Breast epithelium (tissue), 4 donors: ENCODE measurements around the gene KLHL6. TPM values are rescaled to one million over a fixed set of nuclear protein-coding genes. Genes with fewer than 3 reads are reported as not detected.

Experiments used
- DNase-seq, 2 donors: peaks; one replicate each; pipeline ENCODE4 v3.0.0-alpha.2; 2019; ENCODE audit warnings: low spot score in 2 of 2
- H3K27ac ChIP-seq, 2 donors: fragments of 200-600 bp; sonication (generic) in 1 of 2; one replicate each; pipeline ENCODE4 v1.5.1; 2016 to 2019; ENCODE audit warnings: mild to moderate bottlenecking in 1 of 2
- H3K27me3 ChIP-seq, 2 donors: fragments of 200-600 bp; sonication (generic) in 1 of 2; one replicate each; pipeline versions ENCODE4 v1.5.1 to v1.6.0; 2017 to 2019; ENCODE audit warnings: control low read depth in 1 of 2, mild to moderate bottlenecking in 1 of 2
- H3K36me3 ChIP-seq: fragments of 200-600 bp; one replicate; pipeline ENCODE4 v1.5.1; 2019
- H3K4me1 ChIP-seq, 2 donors: fragments of 200-600 bp; sonication (generic); one replicate each; pipeline ENCODE4 v1.5.1; 2016 to 2019; ENCODE audit warnings: control low read depth in 1 of 2
- H3K4me3 ChIP-seq, 3 donors: fragments of 200-600 bp; sonication (generic); 1 replicate in 2 of 3; 2 replicates in 1 of 3; pipeline ENCODE4 v1.5.1; 2016 to 2019; ENCODE audit warnings: mild to moderate bottlenecking in 3 of 3, moderate library complexity in 2 of 3
- H3K9me3 ChIP-seq, 2 donors: fragments of 200-600 bp; sonication (generic) in 1 of 2; one replicate each; pipeline ENCODE4 v1.5.1; 2016 to 2019; ENCODE audit warnings: control low read depth in 1 of 2
- POLR2A ChIP-seq: fragments of 450-650 bp; IDR thresholded peaks from one replicate; pipeline ENCODE4 v1.6.1; 2016; ENCODE audit warnings: antibody characterized with exemption, mild to moderate bottlenecking, moderate library complexity
- intact Hi-C: fragments of 100-400 bp; cut with DNase I; formaldehyde crosslinking; loops from one replicate; pipeline ENCODE4 v1.15.1; 2023; ENCODE audit warnings: low total_unique reads
- total RNA-seq, 3 donors: library from RNA; depleted of rRNA; stranded (reverse); fragments of >200 nt; gene quantifications; one replicate each; pipeline ENCODE4 v1.1.0, GENCODE V29; 2016

The KLHL6 gene
- total RNA-seq, 3 donors from 2014 or later, result 2.7 to 7.9 (median 4.3) TPM

DNA sequence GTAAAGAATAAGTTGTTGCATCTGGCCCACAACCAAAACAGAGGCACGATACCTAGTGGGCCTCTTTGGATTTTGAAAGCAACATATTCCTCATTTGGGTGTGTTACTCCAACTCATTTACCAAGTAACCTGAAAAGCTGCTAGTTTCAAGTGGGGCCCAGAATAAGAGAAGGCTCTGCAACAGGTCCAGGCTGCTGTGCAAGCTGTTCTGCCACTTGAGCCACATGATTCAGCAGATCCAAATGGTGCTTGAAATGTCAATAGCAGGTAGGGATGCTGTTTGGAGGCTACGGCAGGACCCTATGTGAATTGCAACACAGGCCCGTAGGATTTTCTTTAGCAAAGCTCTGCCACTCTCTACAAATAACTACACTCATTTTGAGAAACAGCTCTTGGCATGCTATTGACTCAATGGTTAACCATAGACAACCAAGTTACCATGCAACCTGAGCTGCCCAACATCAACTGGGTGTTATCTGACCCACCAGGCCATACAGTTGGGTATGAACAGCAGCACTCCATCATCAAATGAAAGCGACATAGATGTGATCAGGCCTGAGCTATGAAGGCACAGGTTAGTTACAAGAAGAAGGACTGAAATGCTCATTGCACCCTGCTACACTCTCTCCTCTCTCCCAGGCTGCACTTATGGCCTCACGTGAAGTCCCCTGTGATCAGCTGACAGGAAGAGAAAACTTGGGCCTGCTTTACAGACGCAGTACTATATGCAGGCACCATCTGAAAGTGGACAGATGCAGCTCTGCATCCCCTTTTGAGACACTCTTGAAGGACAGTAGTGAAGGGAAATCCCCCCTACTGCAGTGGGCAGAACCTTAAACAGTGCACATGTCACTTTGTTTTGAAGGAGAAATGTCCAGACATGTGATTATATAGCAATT lies 117.6 kb downstream of the KLHL6 start:
- H3K9me3 ChIP-seq, result no peaks in the 10 kb centered on the region
- no peaks in the 10 kb centered on the region for H3K4me1 ChIP-seq
- no peak overlapping the region for H3K27ac ChIP-seq
- TF ChIP-seq POLR2A, result no peak
- no peak for DNase-seq
- no peaks in the 10 kb centered on the region for H3K36me3 ChIP-seq
- intact Hi-C loops, result no loop called here
- H3K27me3 ChIP-seq, result no peaks in the 10 kb centered on the region
- no peak overlapping the region for H3K4me3 ChIP-seq

Other genes starting within 250 kb of the KLHL6 start
- 1 to 10 TPM in 2 of 3 donors, under 1 TPM in 1; 0.64 to 1.5 (median 1.3) TPM for gene MCF2L2, start 127.1 kb downstream of the KLHL6 start, total RNA-seq
- gene KLHL24, start 79.9 kb upstream of the KLHL6 start, total RNA-seq, result 100 to 1,000 TPM; 108 to 184 (median 129) TPM
- 10 to 100 TPM; 11.5 to 32.8 (median 26.6) TPM for gene YEATS2, start 142.1 kb upstream of the KLHL6 start, total RNA-seq